CD4-positive, alpha-beta T cell (primary cell): Measurements from ENCODE around the gene CDK17. TPM values are rescaled to one million over a fixed set of nuclear protein-coding genes. Genes with fewer than 3 reads are reported as not detected.

ENCODE experiments used
- ATAC-seq: fragments of 200-7000 bp; cut with Tn5 transposase; one replicate; pipeline ENCODE4 v1.10.0; 2022; ENCODE audit warnings: mild to moderate bottlenecking; ENCODE audit not compliant: poor library complexity
- CTCF ChIA-PET: fragments of 350-600 bp; sonication (Branson Sonifier 250); formaldehyde crosslinking; loops from one replicate; lab custom pipeline; 2021; ENCODE audit warnings: antibody characterized with exemption, inconsistent platforms; lab: Charles Lee
- POLR2A ChIA-PET: fragments of 350-600 bp; sonication (Branson Sonifier 250); formaldehyde crosslinking; loops from one replicate; lab custom pipeline; 2021; ENCODE audit warnings: antibody characterized with exemption, inconsistent platforms; lab: Charles Lee
- DNase-seq, 14 experiments: peaks; one replicate each; pipeline ENCODE4 v3.0.0-alpha.2; 2013 to 2020; ENCODE audit warnings: mixed read lengths in 2 of 14
- H3K27ac ChIP-seq, 2 donors: one replicate each; pipeline versions ENCODE4 v1.5.1 to v1.7.0; 2013; ENCODE audit warnings: low read length in 2 of 2, low read depth in 1 of 2, mild to moderate bottlenecking in 1 of 2
- H3K27me3 ChIP-seq, 2 experiments: 1 replicate in 1 of 2; 2 replicates in 1 of 2; pipeline versions ENCODE4 v1.6.1 to v1.7.0; 2013; ENCODE audit warnings: low read length in 2 of 2, control low read depth in 1 of 2, mild to moderate bottlenecking in 1 of 2, moderate library complexity in 1 of 2; ENCODE audit not compliant: insufficient read depth in 2 of 2, control insufficient read depth in 1 of 2
- H3K36me3 ChIP-seq: one replicate; pipeline ENCODE4 v1.6.1; 2013; ENCODE audit warnings: low read length, control low read depth; ENCODE audit not compliant: insufficient read depth
- H3K4me1 ChIP-seq: one replicate; pipeline ENCODE4 v1.6.1; 2013; ENCODE audit warnings: low read length, control low read depth; ENCODE audit not compliant: insufficient read depth
- H3K4me3 ChIP-seq: one replicate; pipeline ENCODE4 v1.5.1; 2013; ENCODE audit warnings: mild to moderate bottlenecking, low read length, moderate library complexity
- H3K9me3 ChIP-seq, 2 experiments: 1 replicate in 1 of 2; 2 replicates in 1 of 2; pipeline versions ENCODE4 v1.6.1 to v1.7.0; 2013; ENCODE audit warnings: low read length in 2 of 2, mild to moderate bottlenecking in 2 of 2, control low read depth in 1 of 2, moderate library complexity in 1 of 2; ENCODE audit not compliant: control insufficient read depth in 1 of 2, insufficient read depth in 1 of 2
- H3K27ac Mint-ChIP-seq: one replicate; pipeline ENCODE4 v1.8.0; 2020; ENCODE audit warnings: mixed read lengths
- H3K27me3 Mint-ChIP-seq: one replicate; pipeline ENCODE4 v1.8.0; 2021; ENCODE audit warnings: mixed read lengths
- H3K36me3 Mint-ChIP-seq: one replicate; pipeline ENCODE4 v1.8.0; 2021; ENCODE audit warnings: low read depth, mixed read lengths
- H3K4me1 Mint-ChIP-seq: one replicate; pipeline ENCODE4 v1.8.0; 2021; ENCODE audit warnings: low read depth, mixed read lengths
- H3K4me3 Mint-ChIP-seq: one replicate; pipeline ENCODE4 v1.8.0; 2020; ENCODE audit warnings: mild to moderate bottlenecking, mixed read lengths
- H3K9me3 Mint-ChIP-seq: one replicate; pipeline ENCODE4 v1.8.0; 2020; ENCODE audit warnings: mixed read lengths
- intact Hi-C, 2 experiments: fragments of 100-400 bp; cut with DNase I in 1 of 2; cut with micrococcal nuclease in 1 of 2; formaldehyde crosslinking; loops; one replicate each; pipeline versions ENCODE4 v1.15.1 to v1.9.0; 2023 to 2025; cut with DNase I, micrococcal nuclease
- total RNA-seq, 174 experiments: library from RNA in 2 of 174; stranded (reverse) in 2 of 174; gene quantifications; one replicate each; pipeline ENCODE4 v1.2.3 and lab custom pipeline; 2021 to 2026
- TF ChIP-seq, protein P1 (sequence below): fragments of 200-600 bp; IDR thresholded peaks from one replicate; pipeline ENCODE4 v1.8.0; 2022; ENCODE audit warnings: antibody characterized with exemption, mild to moderate bottlenecking

Gene CDK17
- total RNA-seq, 2 experiments from 2014 or later: 112 to 113 TPM

DNA sequence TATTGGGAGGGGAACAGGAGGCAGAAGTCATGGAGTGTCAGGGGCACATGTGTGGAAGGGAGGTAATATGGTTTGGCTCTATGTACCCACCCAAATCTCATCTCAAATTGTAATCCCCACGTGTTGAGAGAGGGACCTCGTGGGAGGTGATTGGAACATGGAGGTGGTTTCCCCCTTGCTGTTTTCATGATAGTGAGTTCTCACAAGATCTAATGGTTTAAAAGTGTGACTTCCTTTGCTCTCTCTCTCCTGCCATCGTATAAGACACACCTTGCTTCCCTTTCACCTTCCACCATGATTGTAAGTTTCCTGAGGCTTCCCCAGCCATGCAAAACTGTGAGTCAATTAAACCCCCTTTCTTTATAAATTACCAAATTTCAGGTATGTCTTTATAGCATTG lies 41.6 kb upstream of the CDK17 start:
- Histone ChIP-seq H3K27ac (no peak overlapping the region), H3K27me3 (no peaks in the 10 kb centered on the region), H3K4me3 (no peak overlapping the region), H3K4me1 (peaks cover 27% of the 10 kb centered on the region), H3K9me3 (no peaks in the 10 kb centered on the region), H3K36me3 (no peaks in the 10 kb centered on the region)
- H3K4me1 Mint-ChIP-seq: peaks cover 45% of the 10 kb centered on the region
- ATAC-seq (no peak), DNase-seq (peak in 3 of 14 experiments; percentile 54 to 75 (median 61))
- no peak overlapping the region for H3K4me3 Mint-ChIP-seq
- peaks cover 3% of the 10 kb centered on the region for H3K9me3 Mint-ChIP-seq
- peak overlapping the region; percentile 69 for H3K27ac Mint-ChIP-seq
- CTCF ChIA-PET: interaction anchor here (1.2 kb wide), 1 partner anchor 47 kb away, joined by 3 read pairs; the partner anchor contains the start of gene CFAP54
- intact Hi-C loops: no loop called here
- TF ChIP-seq, protein P1, sequence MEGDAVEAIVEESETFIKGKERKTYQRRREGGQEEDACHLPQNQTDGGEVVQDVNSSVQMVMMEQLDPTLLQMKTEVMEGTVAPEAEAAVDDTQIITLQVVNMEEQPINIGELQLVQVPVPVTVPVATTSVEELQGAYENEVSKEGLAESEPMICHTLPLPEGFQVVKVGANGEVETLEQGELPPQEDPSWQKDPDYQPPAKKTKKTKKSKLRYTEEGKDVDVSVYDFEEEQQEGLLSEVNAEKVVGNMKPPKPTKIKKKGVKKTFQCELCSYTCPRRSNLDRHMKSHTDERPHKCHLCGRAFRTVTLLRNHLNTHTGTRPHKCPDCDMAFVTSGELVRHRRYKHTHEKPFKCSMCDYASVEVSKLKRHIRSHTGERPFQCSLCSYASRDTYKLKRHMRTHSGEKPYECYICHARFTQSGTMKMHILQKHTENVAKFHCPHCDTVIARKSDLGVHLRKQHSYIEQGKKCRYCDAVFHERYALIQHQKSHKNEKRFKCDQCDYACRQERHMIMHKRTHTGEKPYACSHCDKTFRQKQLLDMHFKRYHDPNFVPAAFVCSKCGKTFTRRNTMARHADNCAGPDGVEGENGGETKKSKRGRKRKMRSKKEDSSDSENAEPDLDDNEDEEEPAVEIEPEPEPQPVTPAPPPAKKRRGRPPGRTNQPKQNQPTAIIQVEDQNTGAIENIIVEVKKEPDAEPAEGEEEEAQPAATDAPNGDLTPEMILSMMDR: no peak
- POLR2A ChIA-PET: interaction anchor here (0.7 kb wide), 1 partner anchor 39 kb away, joined by 3 read pairs; no protein-coding TSS in a partner anchor
- H3K27me3 Mint-ChIP-seq: no peaks in the 10 kb centered on the region
- H3K36me3 Mint-ChIP-seq: no peaks in the 10 kb centered on the region

DNA sequence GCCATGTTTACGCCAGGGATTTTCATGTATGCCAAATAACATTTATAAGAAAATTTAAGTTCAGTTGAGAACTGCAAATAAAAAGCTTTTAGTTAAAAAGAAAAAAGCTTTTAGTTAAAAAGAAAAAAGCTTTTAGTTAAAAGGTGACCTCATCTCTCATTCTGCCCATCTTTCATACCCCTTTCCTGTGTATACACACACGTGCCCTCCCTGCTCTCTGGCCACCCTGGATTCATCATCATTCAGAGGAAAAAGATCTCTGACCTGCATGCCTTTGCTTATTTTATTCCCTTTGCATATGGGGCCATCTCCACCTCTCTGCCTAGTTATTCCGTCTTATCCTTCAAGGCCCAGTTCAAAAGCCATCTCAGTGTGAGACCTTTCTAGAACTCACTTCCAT lies 38.1 kb upstream of the CDK17 start:
- H3K27ac ChIP-seq: no peak overlapping the region
- intact Hi-C loops: loop anchor here in 1 of 2 experiments (2.0 to 5.0 kb wide), 2 partner anchors 18 to 36 kb away; partner anchors contain the start of gene CDK17
- no peak overlapping the region for H3K27ac Mint-ChIP-seq
- H3K9me3 Mint-ChIP-seq: peaks cover 7% of the 10 kb centered on the region
- H3K27me3 Mint-ChIP-seq: no peaks in the 10 kb centered on the region
- H3K4me1 Mint-ChIP-seq: peaks cover 39% of the 10 kb centered on the region
- no peak for ATAC-seq
- no peaks in the 10 kb centered on the region for H3K27me3 ChIP-seq
- TF ChIP-seq, protein P1: no peak
- H3K4me3 ChIP-seq: no peak overlapping the region
- no peaks in the 10 kb centered on the region for H3K9me3 ChIP-seq
- H3K36me3 ChIP-seq: no peaks in the 10 kb centered on the region
- no peaks in the 10 kb centered on the region for H3K36me3 Mint-ChIP-seq
- peaks cover 30% of the 10 kb centered on the region for H3K4me1 ChIP-seq
- ChIA-PET CTCF (interaction anchor here (0.5 kb wide), 1 partner anchor 379 kb away, joined by 3 read pairs; no protein-coding TSS in a partner anchor), POLR2A (no interaction called here)
- no peak overlapping the region for H3K4me3 Mint-ChIP-seq
- DNase-seq: no peak

DNA sequence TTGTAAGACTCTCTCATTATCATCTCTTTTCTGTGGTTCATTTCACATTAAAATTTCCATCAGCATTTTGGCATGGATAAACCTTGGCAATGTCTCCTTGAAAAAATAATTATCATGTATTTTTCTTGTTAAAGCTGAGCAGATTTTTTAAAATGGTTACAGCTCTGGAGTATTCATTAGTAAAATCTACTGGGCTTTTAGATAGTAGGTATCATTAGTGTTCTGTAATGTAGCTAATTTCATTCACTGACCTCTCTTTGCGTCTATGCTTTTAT lies 36.9 kb upstream of the CDK17 start:
- H3K36me3 Mint-ChIP-seq: no peaks in the 10 kb centered on the region
- ChIA-PET CTCF (interaction anchor here (1.2 kb wide), 1 partner anchor 8 kb away, joined by 4 read pairs; no protein-coding TSS in a partner anchor), POLR2A (interaction anchor here (1.0 to 1.4 kb wide), 4 partner anchors 9 to 39 kb away, joined by 3 to 7 read pairs (median 4); partner anchors contain the start of gene CDK17)
- TF ChIP-seq, protein P1: no peak
- Histone ChIP-seq H3K36me3 (no peaks in the 10 kb centered on the region), H3K4me1 (peaks cover 40% of the 10 kb centered on the region), H3K9me3 (no peaks in the 10 kb centered on the region), H3K27me3 (no peaks in the 10 kb centered on the region), H3K27ac (no peak overlapping the region), H3K4me3 (no peak overlapping the region)
- peaks cover 31% of the 10 kb centered on the region for H3K4me1 Mint-ChIP-seq
- DNase-seq: no peak
- H3K9me3 Mint-ChIP-seq: peaks cover 7% of the 10 kb centered on the region
- intact Hi-C loops: loop anchor here in 1 of 2 experiments (5.0 kb wide), 1 partner anchor 35 kb away; the partner anchor contains the start of gene CDK17
- no peak for ATAC-seq
- H3K27ac Mint-ChIP-seq: no peak overlapping the region
- H3K4me3 Mint-ChIP-seq: no peak overlapping the region
- no peaks in the 10 kb centered on the region for H3K27me3 Mint-ChIP-seq
